Mucosa of stomach (tissue), 1 donor: ENCODE data around the gene SAFB2.

Experiments used
- H3K27me3 ChIP-seq: one replicate; pipeline ENCODE4 v1.7.0; 2013; ENCODE audit warnings: mild to moderate bottlenecking, low read length; ENCODE audit not compliant: control insufficient read depth, insufficient read depth
- H3K36me3 ChIP-seq: one replicate; pipeline ENCODE4 v1.7.0; 2013; ENCODE audit warnings: low read length; ENCODE audit not compliant: control insufficient read depth, insufficient read depth
- H3K4me1 ChIP-seq: one replicate; pipeline ENCODE4 v1.7.0; 2013; ENCODE audit warnings: mild to moderate bottlenecking, low read length; ENCODE audit not compliant: control insufficient read depth, insufficient read depth
- H3K4me3 ChIP-seq: one replicate; pipeline ENCODE4 v1.7.0; 2013; ENCODE audit warnings: low read length
- H3K9ac ChIP-seq: one replicate; pipeline ENCODE4 v1.7.0; 2013; ENCODE audit warnings: mild to moderate bottlenecking, low read length, moderate library complexity
- H3K9me3 ChIP-seq: one replicate; pipeline ENCODE4 v1.7.0; 2013; ENCODE audit warnings: mild to moderate bottlenecking, low read length, moderate library complexity; ENCODE audit not compliant: control insufficient read depth
- donor health status: Pancreatic carcinoma.

Gene SAFB2

GRCh38 chr19:5595745-5596144 is 26.8 kb downstream of the SAFB2 start:
- peaks cover 26% of the 10 kb centered on the region for H3K36me3 ChIP-seq
- H3K27me3 ChIP-seq, result no peaks in the 10 kb centered on the region

GRCh38 chr19:5595129-5595528 is 27.4 kb downstream of the SAFB2 start:
- no peaks in the 10 kb centered on the region for H3K4me1 ChIP-seq
- peaks cover 26% of the 10 kb centered on the region for H3K36me3 ChIP-seq
- no peaks in the 10 kb centered on the region for H3K27me3 ChIP-seq
- H3K4me3 ChIP-seq, result no peak overlapping the region
- H3K9ac ChIP-seq, result no peak overlapping the region
- H3K9me3 ChIP-seq, result no peaks in the 10 kb centered on the region

More at GRCh38 chr19:5595745-5596144, 26.8 kb downstream of the SAFB2 start:
- Histone ChIP-seq H3K4me1 (no peaks in the 10 kb centered on the region), H3K4me3 (no peak overlapping the region), H3K9me3 (no peaks in the 10 kb centered on the region), H3K9ac (no peak overlapping the region)

GRCh38 chr19:5594521-5594950 is 28.0 kb downstream of the SAFB2 start:
- no peak overlapping the region for H3K4me3 ChIP-seq
- no peaks in the 10 kb centered on the region for H3K4me1 ChIP-seq
- H3K9me3 ChIP-seq, result no peaks in the 10 kb centered on the region
- H3K9ac ChIP-seq, result no peak overlapping the region
- H3K27me3 ChIP-seq, result no peaks in the 10 kb centered on the region
- peaks cover 32% of the 10 kb centered on the region for H3K36me3 ChIP-seq

- peaks cover 32% of the 10 kb centered on the region for H3K36me3 ChIP-seq
- H3K4me1 ChIP-seq, result no peaks in the 10 kb centered on the region
- H3K27me3 ChIP-seq, result no peaks in the 10 kb centered on the region
- no peak overlapping the region for H3K9ac ChIP-seq
- H3K9me3 ChIP-seq, result no peaks in the 10 kb centered on the region
- no peak overlapping the region for H3K4me3 ChIP-seq
These were observed 29.0 kb downstream of the SAFB2 start for GRCh38 chr19:5593343-5594255.

- no peak overlapping the region for H3K4me3 ChIP-seq
- H3K27me3 ChIP-seq, result no peaks in the 10 kb centered on the region
- H3K9ac ChIP-seq, result no peak overlapping the region
- H3K36me3 ChIP-seq, result peaks cover 27% of the 10 kb centered on the region
- no peaks in the 10 kb centered on the region for H3K4me1 ChIP-seq
- no peaks in the 10 kb centered on the region for H3K9me3 ChIP-seq
These were observed 29.8 kb downstream of the SAFB2 start for GRCh38 chr19:5592531-5593342.

- Histone ChIP-seq H3K4me1 (no peaks in the 10 kb centered on the region), H3K4me3 (no peak overlapping the region), H3K36me3 (peaks cover 27% of the 10 kb centered on the region), H3K9ac (no peak overlapping the region), H3K9me3 (no peaks in the 10 kb centered on the region), H3K27me3 (no peaks in the 10 kb centered on the region)
These were observed 31.1 kb downstream of the SAFB2 start for GRCh38 chr19:5591476-5591875.

- Histone ChIP-seq H3K4me1 (no peaks in the 10 kb centered on the region), H3K4me3 (no peak overlapping the region), H3K9me3 (no peaks in the 10 kb centered on the region), H3K36me3 (peaks cover 27% of the 10 kb centered on the region), H3K9ac (no peak overlapping the region), H3K27me3 (no peaks in the 10 kb centered on the region)
These were observed 31.8 kb downstream of the SAFB2 start for GRCh38 chr19:5590865-5591154.

- H3K36me3 ChIP-seq, result peaks cover 23% of the 10 kb centered on the region
- no peaks in the 10 kb centered on the region for H3K9me3 ChIP-seq
- no peak overlapping the region for H3K9ac ChIP-seq
- H3K27me3 ChIP-seq, result no peaks in the 10 kb centered on the region
- no peak overlapping the region for H3K4me3 ChIP-seq
- no peaks in the 10 kb centered on the region for H3K4me1 ChIP-seq
These were observed 32.3 kb downstream of the SAFB2 start for GRCh38 chr19:5590151-5590864.

GRCh38 chr19:5588906-5589676 is 33.5 kb downstream of the SAFB2 start:
- no peak overlapping the region for H3K4me3 ChIP-seq
- H3K27me3 ChIP-seq, result no peaks in the 10 kb centered on the region
- H3K4me1 ChIP-seq, result no peaks in the 10 kb centered on the region
- peaks cover 19% of the 10 kb centered on the region for H3K36me3 ChIP-seq
- H3K9me3 ChIP-seq, result no peaks in the 10 kb centered on the region
- no peak overlapping the region for H3K9ac ChIP-seq

- Histone ChIP-seq H3K27me3 (no peaks in the 10 kb centered on the region), H3K9me3 (no peaks in the 10 kb centered on the region), H3K4me1 (no peaks in the 10 kb centered on the region), H3K36me3 (peaks cover 19% of the 10 kb centered on the region), H3K9ac (no peak overlapping the region), H3K4me3 (no peak overlapping the region)
These were observed 34.1 kb downstream of the SAFB2 start for GRCh38 chr19:5588441-5588840.

- Histone ChIP-seq H3K9ac (no peak overlapping the region), H3K4me3 (no peak overlapping the region), H3K9me3 (no peaks in the 10 kb centered on the region), H3K4me1 (no peaks in the 10 kb centered on the region), H3K27me3 (no peaks in the 10 kb centered on the region), H3K36me3 (peaks cover 19% of the 10 kb centered on the region)
These were observed 34.9 kb downstream of the SAFB2 start for GRCh38 chr19:5587661-5588060.
